Liver (tissue), 9 donors: ENCODE measurements around the gene TNC. TPM values are rescaled to one million over a fixed set of nuclear protein-coding genes. Genes with fewer than 3 reads are reported as not detected.

Experiments
- DNase-seq: peaks from one replicate; pipeline ENCODE4 v3.0.0-alpha.2; 2017; ENCODE audit warnings: low spot score
- H3K27ac ChIP-seq, 2 donors: one replicate each; pipeline ENCODE4 v1.7.0; 2013; ENCODE audit warnings: inconsistent platforms in 2 of 2, low read length in 2 of 2, control low read depth in 1 of 2, low read depth in 1 of 2, mild to moderate bottlenecking in 1 of 2
- H3K27me3 ChIP-seq, 4 donors: one replicate each; pipeline versions ENCODE4 v1.6.1 to v1.7.0; 2013; ENCODE audit warnings: low read length in 3 of 4, inconsistent platforms in 1 of 4, mild to moderate bottlenecking in 1 of 4, moderate library complexity in 1 of 4; ENCODE audit not compliant: control insufficient read depth in 4 of 4, insufficient read depth in 4 of 4
- H3K36me3 ChIP-seq, 4 donors: one replicate each; pipeline versions ENCODE4 v1.6.1 to v1.7.0; 2013; ENCODE audit warnings: low read length in 3 of 4, mild to moderate bottlenecking in 3 of 4, low read depth in 1 of 4, moderate library complexity in 1 of 4; ENCODE audit not compliant: control insufficient read depth in 4 of 4, insufficient read depth in 3 of 4
- H3K4me1 ChIP-seq, 4 donors: one replicate each; pipeline versions ENCODE4 v1.6.1 to v1.7.0; 2013; ENCODE audit warnings: low read length in 3 of 4, mild to moderate bottlenecking in 3 of 4, moderate library complexity in 1 of 4; ENCODE audit not compliant: control insufficient read depth in 4 of 4, insufficient read depth in 4 of 4
- H3K4me3 ChIP-seq, 3 donors: one replicate each; pipeline versions ENCODE4 v1.6.1 to v1.7.0; 2013; ENCODE audit warnings: low read length in 3 of 3, control low read depth in 1 of 3, low read depth in 1 of 3, mild to moderate bottlenecking in 1 of 3
- H3K9ac ChIP-seq, 2 donors: one replicate each; pipeline ENCODE4 v1.7.0; 2013; ENCODE audit warnings: low read length in 2 of 2, mild to moderate bottlenecking in 2 of 2, moderate library complexity in 2 of 2, control low read depth in 1 of 2, low read depth in 1 of 2
- H3K9me3 ChIP-seq, 4 donors: one replicate each; pipeline versions ENCODE4 v1.6.1 to v1.7.0; 2013; ENCODE audit warnings: low read length in 3 of 4; ENCODE audit not compliant: control insufficient read depth in 4 of 4
- ATF3 ChIP-seq: IDR thresholded peaks from 2 replicates; pipeline ENCODE4 v1.6.1; 2016; ENCODE audit warnings: antibody characterized with exemption
- CTCF ChIP-seq: fragments of 150-350 bp; IDR thresholded peaks from 2 replicates; pipeline ENCODE4 v1.5.1; 2017; ENCODE audit warnings: improper control_type of control experiment, low read depth, low read length; ENCODE audit not compliant: missing input control
- EGR1 ChIP-seq, 2 donors: IDR thresholded peaks; 2 replicates each; pipeline ENCODE4 v1.6.1; 2016 to 2018; ENCODE audit warnings: antibody characterized with exemption in 2 of 2, low read depth in 2 of 2
- FOXA1 ChIP-seq: IDR thresholded peaks from 2 replicates; pipeline ENCODE4 v1.6.1; 2016; ENCODE audit warnings: antibody characterized with exemption
- FOXA2 ChIP-seq: IDR thresholded peaks from 2 replicates; pipeline ENCODE4 v1.6.1; 2016; ENCODE audit warnings: antibody characterized with exemption
- GABPA ChIP-seq, 2 donors: IDR thresholded peaks in 1 of 2; conservative IDR thresholded peaks in 1 of 2; 2 replicates each; pipeline ENCODE4 v1.6.1; 2016; ENCODE audit warnings: antibody characterized with exemption in 2 of 2, mild to moderate bottlenecking in 1 of 2, moderate library complexity in 1 of 2
- HNF4A ChIP-seq, 2 donors: conservative IDR thresholded peaks; 2 replicates each; pipeline ENCODE4 v1.6.1; 2016; ENCODE audit warnings: antibody characterized with exemption in 2 of 2, mild to moderate bottlenecking in 2 of 2
- HNF4G ChIP-seq: IDR thresholded peaks from 2 replicates; pipeline ENCODE4 v1.6.1; 2016; ENCODE audit warnings: antibody characterized with exemption
- JUND ChIP-seq, 2 donors: IDR thresholded peaks; 2 replicates each; pipeline ENCODE4 v1.6.1; 2016; ENCODE audit warnings: antibody characterized with exemption in 2 of 2
- MAX ChIP-seq: IDR thresholded peaks from 2 replicates; pipeline ENCODE4 v1.6.1; 2016; ENCODE audit warnings: antibody characterized with exemption
- NR2F2 ChIP-seq: IDR thresholded peaks from 2 replicates; pipeline ENCODE4 v1.6.1; 2016; ENCODE audit warnings: antibody characterized with exemption
- RAD21 ChIP-seq, 2 donors: IDR thresholded peaks; 2 replicates each; pipeline ENCODE4 v1.6.1; 2016; ENCODE audit warnings: antibody characterized with exemption in 2 of 2, mild to moderate bottlenecking in 2 of 2
- RXRA ChIP-seq, 2 donors: IDR thresholded peaks; 2 replicates each; pipeline ENCODE4 v1.6.1; 2017 to 2018; ENCODE audit warnings: antibody characterized with exemption in 2 of 2, mild to moderate bottlenecking in 1 of 2
- SP1 ChIP-seq: IDR thresholded peaks from 2 replicates; pipeline ENCODE4 v1.6.1; 2018; ENCODE audit warnings: antibody characterized with exemption, mild to moderate bottlenecking
- TAF1 ChIP-seq: conservative IDR thresholded peaks from 2 replicates; pipeline ENCODE4 v1.6.1; 2016; ENCODE audit warnings: antibody characterized with exemption, mild to moderate bottlenecking
- YY1 ChIP-seq: IDR thresholded peaks from 2 replicates; pipeline ENCODE4 v1.6.1; 2016; ENCODE audit warnings: antibody characterized with exemption, mild to moderate bottlenecking
- ZBTB33 ChIP-seq: IDR thresholded peaks from 2 replicates; pipeline ENCODE4 v1.6.1; 2016; ENCODE audit warnings: antibody characterized with exemption
- WGBS: extraction: QIAGEN DNeasy Blood & Tissue Kit; methylation state at CpG from one replicate; pipeline ENCODE4 v1.1.7; 2013; 5-methylcytosine and 5-hydroxymethylcytosine counted together
- polyA plus RNA-seq, 2 donors: library from polyadenylated mRNA; stranded (reverse) in 1 of 2; unstranded in 1 of 2; fragments of 200-250 nt in 1 of 2; fragments of >200 nt in 1 of 2; fragmentation: Nextera tagmentation in 1 of 2; extraction: Ambion mirVana in 1 of 2; gene quantifications; one replicate each; pipeline versions ENCODE4 v1.2.1 to v1.2.3, GENCODE V29; 2013 to 2015
- total RNA-seq, 2 donors: library from RNA; depleted of rRNA; stranded (reverse); fragments of >200 nt; gene quantifications; one replicate each; pipeline ENCODE4 v1.2.3, GENCODE V29; 2014
- donor health status: healthy.
- donor health status: healthy.
- donor health status: healthy.
- donor health status: healthy.
- donor health status: healthy.

The TNC gene
- total and polyA plus RNA-seq, 4 donors, result 0.19 to 6.3 (median 1.8) TPM

GRCh38 chr9:114988962-114989599, 128.9 kb downstream of the TNC start:
- Histone ChIP-seq H3K4me3 (no peak overlapping the region), H3K9me3 (no peaks in the 10 kb centered on the region), H3K9ac (no peak overlapping the region), H3K4me1 (no peaks in the 10 kb centered on the region), H3K27ac (no peak overlapping the region), H3K36me3 (no peaks in the 10 kb centered on the region), H3K27me3 (no peaks in the 10 kb centered on the region)
- 83% methylated on average over 8 of the region's 8 CpGs for WGBS
- DNase-seq, result no peak
- TF ChIP-seq JUND (IDR thresholded peaks at IDR 0.05) (no peak), SP1 (no peak), GABPA (IDR thresholded peaks at IDR 0.05 in 1 of 2, conservative IDR thresholded peaks at IDR 0.05 in 1 of 2) (no peak), MAX (no peak), HNF4G (no peak), RAD21 (IDR thresholded peaks at IDR 0.05) (no peak), TAF1 (no peak), ZBTB33 (no peak), HNF4A (conservative IDR thresholded peaks at IDR 0.05) (no peak), RXRA (IDR thresholded peaks at IDR 0.05) (no peak), NR2F2 (no peak), CTCF (no peak), EGR1 (IDR thresholded peaks at IDR 0.05; ENCODE audit: low read depth in 2 of 2) (no peak), FOXA2 (no peak), ATF3 (no peak), YY1 (no peak), FOXA1 (no peak)

- Histone ChIP-seq H3K9me3 (no peaks in the 10 kb centered on the region), H3K4me1 (no peaks in the 10 kb centered on the region), H3K27me3 (no peaks in the 10 kb centered on the region), H3K36me3 (no peaks in the 10 kb centered on the region), H3K4me3 (no peak overlapping the region), H3K9ac (no peak overlapping the region), H3K27ac (no peak overlapping the region)
- no peak for DNase-seq
- TF ChIP-seq EGR1 (IDR thresholded peaks at IDR 0.05; ENCODE audit: low read depth in 2 of 2) (no peak), HNF4G (no peak), ATF3 (no peak), NR2F2 (no peak), FOXA2 (no peak), MAX (no peak)
- 94% methylated on average over 1 of the region's 1 CpG for WGBS
Observed at GRCh38 chr9:114987116-114987515, 130.8 kb downstream of the TNC start.
